ENCODE measurements around the gene ITIH4. TPM values are rescaled to one million over a fixed set of nuclear protein-coding genes. Genes with fewer than 3 reads are reported as not detected.

The ITIH4 gene
- total RNA-seq, 1 donor from 2014 or later: 0.13 TPM

DNA sequence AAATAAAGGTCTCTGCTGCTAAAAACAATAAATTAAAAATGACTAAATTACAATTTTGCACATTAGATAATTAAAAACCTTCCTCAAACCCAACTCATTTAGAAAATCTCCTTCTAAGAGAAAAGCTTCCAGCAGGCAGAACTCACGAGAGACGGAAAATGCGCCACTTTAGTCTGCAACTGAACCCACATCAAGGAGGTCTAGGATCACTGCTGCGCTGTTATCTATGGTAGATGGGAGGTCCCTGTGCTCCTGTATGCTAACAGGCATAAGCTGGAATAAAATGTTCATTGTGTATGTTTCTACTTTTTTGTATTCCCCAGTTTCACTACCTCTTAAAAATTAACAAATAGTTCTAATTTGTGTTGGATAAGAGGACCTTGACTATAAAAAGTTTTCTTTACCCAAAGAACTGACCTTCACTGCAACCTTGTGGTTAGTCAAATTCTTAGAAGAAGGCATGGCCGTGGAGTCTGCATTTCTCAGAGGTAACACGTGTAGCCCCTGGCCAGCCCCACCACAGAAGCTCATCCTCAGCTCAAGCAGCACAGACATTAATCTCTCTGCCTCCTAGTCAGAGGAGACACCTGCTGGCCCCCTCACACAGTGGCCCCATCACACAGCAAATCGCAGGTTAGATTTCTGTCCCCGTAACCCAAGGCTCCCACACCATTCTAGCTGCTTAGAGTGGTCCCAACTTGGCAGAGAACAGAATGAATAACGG is 44.6 kb upstream of the ITIH4 start:
- H3K36me3 ChIP-seq (ENCODE audit: control insufficient read depth, insufficient read depth, low read length): no peaks in the 10 kb centered on the region
- H3K4me3 ChIP-seq (ENCODE audit: low read depth, low read length): no peak overlapping the region
- TF ChIP-seq, protein P1, sequence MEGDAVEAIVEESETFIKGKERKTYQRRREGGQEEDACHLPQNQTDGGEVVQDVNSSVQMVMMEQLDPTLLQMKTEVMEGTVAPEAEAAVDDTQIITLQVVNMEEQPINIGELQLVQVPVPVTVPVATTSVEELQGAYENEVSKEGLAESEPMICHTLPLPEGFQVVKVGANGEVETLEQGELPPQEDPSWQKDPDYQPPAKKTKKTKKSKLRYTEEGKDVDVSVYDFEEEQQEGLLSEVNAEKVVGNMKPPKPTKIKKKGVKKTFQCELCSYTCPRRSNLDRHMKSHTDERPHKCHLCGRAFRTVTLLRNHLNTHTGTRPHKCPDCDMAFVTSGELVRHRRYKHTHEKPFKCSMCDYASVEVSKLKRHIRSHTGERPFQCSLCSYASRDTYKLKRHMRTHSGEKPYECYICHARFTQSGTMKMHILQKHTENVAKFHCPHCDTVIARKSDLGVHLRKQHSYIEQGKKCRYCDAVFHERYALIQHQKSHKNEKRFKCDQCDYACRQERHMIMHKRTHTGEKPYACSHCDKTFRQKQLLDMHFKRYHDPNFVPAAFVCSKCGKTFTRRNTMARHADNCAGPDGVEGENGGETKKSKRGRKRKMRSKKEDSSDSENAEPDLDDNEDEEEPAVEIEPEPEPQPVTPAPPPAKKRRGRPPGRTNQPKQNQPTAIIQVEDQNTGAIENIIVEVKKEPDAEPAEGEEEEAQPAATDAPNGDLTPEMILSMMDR (IDR thresholded peaks at IDR 0.05; ENCODE audit: insufficient read depth, low read length, poor library complexity, severe bottlenecking): no peak
- no peaks in the 10 kb centered on the region for H3K27me3 ChIP-seq (ENCODE audit: control insufficient read depth, insufficient read depth, low read length)
- DNase-seq (ENCODE audit: low read depth): no peak

GRCh38 chr3:52874160-52874701 is 43.8 kb upstream of the ITIH4 start:
- DNase-seq (ENCODE audit: low read depth): no peak
- H3K36me3 ChIP-seq (ENCODE audit: control insufficient read depth, insufficient read depth, low read length): no peaks in the 10 kb centered on the region
- TF ChIP-seq, protein P1 (IDR thresholded peaks at IDR 0.05; ENCODE audit: insufficient read depth, low read length, poor library complexity, severe bottlenecking): no peak
- H3K4me3 ChIP-seq (ENCODE audit: low read depth, low read length): no peak overlapping the region
- no peaks in the 10 kb centered on the region for H3K27me3 ChIP-seq (ENCODE audit: control insufficient read depth, insufficient read depth, low read length)

- H3K27me3 ChIP-seq (ENCODE audit: control insufficient read depth, insufficient read depth, low read length): no peaks in the 10 kb centered on the region
- H3K36me3 ChIP-seq (ENCODE audit: control insufficient read depth, insufficient read depth, low read length): no peaks in the 10 kb centered on the region
- TF ChIP-seq, protein P1 (IDR thresholded peaks at IDR 0.05; ENCODE audit: insufficient read depth, low read length, poor library complexity, severe bottlenecking): no peak
- no peak overlapping the region for H3K4me3 ChIP-seq (ENCODE audit: low read depth, low read length)
- no peak for DNase-seq (ENCODE audit: low read depth)
Observed at GRCh38 chr3:52873433-52874159, 43.1 kb upstream of the ITIH4 start.

DNA sequence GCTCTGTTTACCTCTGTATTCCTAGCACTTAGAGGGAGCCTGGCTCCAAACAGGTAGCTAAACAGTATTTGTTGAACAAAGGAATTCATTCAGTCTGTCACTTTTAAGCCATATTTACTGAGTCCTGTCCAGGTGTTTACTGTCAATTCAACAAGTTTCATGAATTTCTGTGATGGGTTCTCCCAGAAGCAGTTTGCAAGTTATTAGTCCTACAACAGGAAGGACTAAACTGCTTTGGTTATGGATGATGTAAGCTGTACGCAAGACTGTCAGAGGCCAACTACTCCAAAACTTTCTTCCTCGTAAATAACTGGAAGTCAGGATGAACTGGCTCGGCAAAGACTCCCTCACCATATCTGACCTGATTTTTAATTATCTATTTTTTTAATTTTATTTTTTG is 41.8 kb upstream of the ITIH4 start:
- TF ChIP-seq, protein P1 (IDR thresholded peaks at IDR 0.05; ENCODE audit: insufficient read depth, low read length, poor library complexity, severe bottlenecking): no peak
- Histone ChIP-seq H3K36me3 (ENCODE audit: control insufficient read depth, insufficient read depth, low read length) (no peaks in the 10 kb centered on the region), H3K4me3 (ENCODE audit: low read depth, low read length) (no peak overlapping the region), H3K27me3 (ENCODE audit: control insufficient read depth, insufficient read depth, low read length) (no peaks in the 10 kb centered on the region)
- no peak for DNase-seq (ENCODE audit: low read depth)

DNA sequence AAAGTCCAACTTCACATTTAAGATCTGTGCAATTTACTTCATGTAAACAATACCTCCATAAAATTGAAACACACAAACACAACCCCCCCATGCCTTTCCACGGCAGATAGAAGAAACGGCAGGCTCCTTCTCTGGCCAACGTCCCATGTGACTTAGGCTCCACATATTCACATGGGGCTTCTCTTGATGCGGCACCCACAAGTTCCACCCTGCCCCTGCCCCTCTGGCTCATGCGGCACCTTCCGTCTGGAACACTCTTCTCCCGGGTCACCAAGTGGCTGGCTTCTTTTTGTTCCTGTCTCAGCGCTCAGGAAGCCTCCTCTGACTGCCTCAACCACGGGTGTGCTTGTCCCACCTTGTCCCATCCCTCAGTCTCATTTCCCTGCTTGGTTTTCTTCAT is 41.3 kb upstream of the ITIH4 start:
- no peak for DNase-seq (ENCODE audit: low read depth)
- Histone ChIP-seq H3K27me3 (ENCODE audit: control insufficient read depth, insufficient read depth, low read length) (no peaks in the 10 kb centered on the region), H3K4me3 (ENCODE audit: low read depth, low read length) (no peak overlapping the region), H3K36me3 (ENCODE audit: control insufficient read depth, insufficient read depth, low read length) (no peaks in the 10 kb centered on the region)
- TF ChIP-seq, protein P1 (IDR thresholded peaks at IDR 0.05; ENCODE audit: insufficient read depth, low read length, poor library complexity, severe bottlenecking): no peak
